ENCODE results near the gene VMO1. TPM values are rescaled to one million over a fixed set of nuclear protein-coding genes. Genes with fewer than 3 reads are reported as not detected.

Gene VMO1
- total RNA-seq, 1 experiment from 2014 or later: not detected

- Mint-ChIP-seq H3K4me1 (peaks cover 21 to 23% of the 10 kb centered on the region in 2 experiments), H3K27me3 (ENCODE audit: low read depth) (peaks cover 72% of the 10 kb centered on the region), H3K36me3 (ENCODE audit: insufficient read depth in 1 of 3, low read depth in 3 of 3) (no peaks in the 10 kb centered on the region; a peak in 1 of 7 replicates), H3K9me3 (no peaks in the 10 kb centered on the region), H3K4me3 (peak overlapping the region; percentile 77 to 89), H3K27ac (peak overlapping the region; percentile 27 to 74 (median 44); a peak in 4 of 7 replicates)
- Histone ChIP-seq H4K91ac (ENCODE audit: insufficient read length, low read depth, low read length) (no peak overlapping the region), H2BK5ac (ENCODE audit: insufficient read length, low read length) (no peak overlapping the region), H2BK120ac (ENCODE audit: low read depth, low read length, poor library complexity, severe bottlenecking) (no peak overlapping the region), H2BK12ac (ENCODE audit: insufficient read length, low read depth, low read length) (no peak overlapping the region), H3K27me3 (ENCODE audit: insufficient read depth, low read length) (peaks cover 14% of the 10 kb centered on the region; the same call in 1 of the 2 replicates), H3K4me2 (ENCODE audit: insufficient read depth, insufficient read length, low read length) (peak overlapping the region; percentile 62), H4K8ac (replicated peaks; ENCODE audit: insufficient read length, low read depth, low read length) (no peak overlapping the region), H2BK15ac (ENCODE audit: low read depth, low read length) (no peak overlapping the region), H3K18ac (ENCODE audit: insufficient read length, low read depth, low read length) (no peak overlapping the region), H2AFZ (ENCODE audit: low read length) (no peak overlapping the region), H3T11ph (ENCODE audit: low read length) (no peak overlapping the region), H3K9me3 (ENCODE audit: control insufficient read depth, low read depth, low read length) (no peaks in the 10 kb centered on the region), H3K4ac (ENCODE audit: low read depth, low read length) (no peak overlapping the region), H3K9ac (ENCODE audit: extremely low read depth, insufficient read length, low read length) (no peak overlapping the region), H3K79me2 (ENCODE audit: insufficient read depth, low read length) (no peaks in the 10 kb centered on the region), H4K5ac (ENCODE audit: insufficient read length, low read depth, low read length) (no peak overlapping the region), H3K14ac (ENCODE audit: insufficient read depth, low read length) (no peak overlapping the region), H2AK5ac (ENCODE audit: insufficient read length, low read length) (no peak overlapping the region), H4K20me1 (ENCODE audit: control insufficient read depth, insufficient read depth, insufficient read length) (no peaks in the 10 kb centered on the region), H3K79me1 (ENCODE audit: insufficient read depth, low read depth, low read length, poor library complexity, severe bottlenecking) (no peaks in the 10 kb centered on the region), H2BK20ac (ENCODE audit: low read depth, low read length, poor library complexity, severe bottlenecking) (no peak overlapping the region), H3K23ac (ENCODE audit: insufficient read length, low read depth, low read length) (no peak overlapping the region), H3K4me1 (ENCODE audit: insufficient read depth, low read length) (no peaks in the 10 kb centered on the region), H3K23me2 (ENCODE audit: insufficient read length, low read depth, low read length, poor library complexity, severe bottlenecking) (no peaks in the 10 kb centered on the region), H3K27ac (ENCODE audit: insufficient read length, low read depth, low read length) (no peak overlapping the region), H3K56ac (ENCODE audit: insufficient read length, low read depth, low read length) (no peak overlapping the region)
- TF ChIP-seq CTCF (conservative IDR thresholded peaks at IDR 0.05): peak; percentile 38; the same call in 2 of the 3 replicates
- no CpG with 5 or more reads among the region's 51 CpGs for WGBS (ENCODE audit: extremely low coverage, insufficient read length, low lambda C conversion rate)
- peak; percentile 95 for DNase-seq
Measured at GRCh38 chr17:4744999-4745969, 40.9 kb downstream of the VMO1 start.
